ENCODE results near the gene PLXDC2.

- no peak for TF ChIP-seq CTCF (IDR thresholded peaks at IDR 0.05)
- TF ChIP-seq POLR2A (IDR thresholded peaks at IDR 0.05), result no peak
Observed at GRCh38 chr10:20254497-20254896, 438.3 kb downstream of the PLXDC2 start.
